ENCODE data around the gene SH3BP2. TPM values are rescaled to one million over a fixed set of nuclear protein-coding genes. Genes with fewer than 3 reads are reported as not detected.

Gene SH3BP2
- polyA plus RNA-seq, 1 experiment, result 14.8 TPM

GRCh38 chr4:2793586-2794485 is 951 bp downstream of the SH3BP2 start:
- peak overlapping the region; percentile 84 for H3K27ac ChIP-seq (ENCODE audit: low read depth, low read length)
- ChIA-PET CTCF (no interaction called here), POLR2A (interaction anchor here (1.1 to 1.5 kb wide), 3 partner anchors 24 to 38 kb away, joined by 4 to 5 read pairs (median 4); no protein-coding TSS in a partner anchor)
- no peak for TF ChIP-seq CTCF (IDR thresholded peaks at IDR 0.05; ENCODE audit: low read depth, low read length)
- no peak for DNase-seq (ENCODE audit: low read depth, low spot score)
- H3K9me3 ChIP-seq (ENCODE audit: control insufficient read depth, insufficient read depth, low read length), result no peaks in the 10 kb centered on the region; the same call in 1 of the 2 replicates
- no peaks in the 10 kb centered on the region for H3K27me3 ChIP-seq (ENCODE audit: control insufficient read depth, insufficient read depth, low read length)
- peak overlapping the region; percentile 61 for H3K4me3 ChIP-seq (ENCODE audit: low read depth, low read length)

GRCh38 chr4:2794486-2795299 is 1.8 kb downstream of the SH3BP2 start:
- peak overlapping the region; percentile 22 for H3K4me3 ChIP-seq (ENCODE audit: low read depth, low read length)
- H3K27ac ChIP-seq (ENCODE audit: low read depth, low read length), result peak overlapping the region; percentile 84

GRCh38 chr4:2795300-2795892 is 2.5 kb downstream of the SH3BP2 start:
- Histone ChIP-seq H3K4me3 (ENCODE audit: low read depth, low read length) (no peak overlapping the region), H3K27ac (ENCODE audit: low read depth, low read length) (peak overlapping the region; percentile 84), H3K9me3 (ENCODE audit: control insufficient read depth, insufficient read depth, low read length) (no peaks in the 10 kb centered on the region; the same call in 1 of the 2 replicates), H3K27me3 (ENCODE audit: control insufficient read depth, insufficient read depth, low read length) (no peaks in the 10 kb centered on the region)
- no peak for TF ChIP-seq CTCF (IDR thresholded peaks at IDR 0.05; ENCODE audit: low read depth, low read length)
- ChIA-PET CTCF (no interaction called here), POLR2A (interaction anchor here (1.5 kb wide), 1 partner anchor 23 kb away, joined by 4 read pairs; no protein-coding TSS in a partner anchor)
- no peak for DNase-seq (ENCODE audit: low read depth, low spot score)

More at GRCh38 chr4:2794486-2795299, 1.8 kb downstream of the SH3BP2 start:
- Histone ChIP-seq H3K27me3 (ENCODE audit: control insufficient read depth, insufficient read depth, low read length) (no peaks in the 10 kb centered on the region), H3K9me3 (ENCODE audit: control insufficient read depth, insufficient read depth, low read length) (no peaks in the 10 kb centered on the region; the same call in 1 of the 2 replicates)
- TF ChIP-seq CTCF (IDR thresholded peaks at IDR 0.05; ENCODE audit: low read depth, low read length), result 0 out of 2 replicates have a peak, but pooled peaks have one; percentile 4
- no peak for DNase-seq (ENCODE audit: low read depth, low spot score)
- CTCF ChIA-PET, result no interaction called here
- POLR2A ChIA-PET, result interaction anchor here (1.1 to 1.5 kb wide), 3 partner anchors 23 to 39 kb away, joined by 4 to 5 read pairs (median 4); no protein-coding TSS in a partner anchor

DNA sequence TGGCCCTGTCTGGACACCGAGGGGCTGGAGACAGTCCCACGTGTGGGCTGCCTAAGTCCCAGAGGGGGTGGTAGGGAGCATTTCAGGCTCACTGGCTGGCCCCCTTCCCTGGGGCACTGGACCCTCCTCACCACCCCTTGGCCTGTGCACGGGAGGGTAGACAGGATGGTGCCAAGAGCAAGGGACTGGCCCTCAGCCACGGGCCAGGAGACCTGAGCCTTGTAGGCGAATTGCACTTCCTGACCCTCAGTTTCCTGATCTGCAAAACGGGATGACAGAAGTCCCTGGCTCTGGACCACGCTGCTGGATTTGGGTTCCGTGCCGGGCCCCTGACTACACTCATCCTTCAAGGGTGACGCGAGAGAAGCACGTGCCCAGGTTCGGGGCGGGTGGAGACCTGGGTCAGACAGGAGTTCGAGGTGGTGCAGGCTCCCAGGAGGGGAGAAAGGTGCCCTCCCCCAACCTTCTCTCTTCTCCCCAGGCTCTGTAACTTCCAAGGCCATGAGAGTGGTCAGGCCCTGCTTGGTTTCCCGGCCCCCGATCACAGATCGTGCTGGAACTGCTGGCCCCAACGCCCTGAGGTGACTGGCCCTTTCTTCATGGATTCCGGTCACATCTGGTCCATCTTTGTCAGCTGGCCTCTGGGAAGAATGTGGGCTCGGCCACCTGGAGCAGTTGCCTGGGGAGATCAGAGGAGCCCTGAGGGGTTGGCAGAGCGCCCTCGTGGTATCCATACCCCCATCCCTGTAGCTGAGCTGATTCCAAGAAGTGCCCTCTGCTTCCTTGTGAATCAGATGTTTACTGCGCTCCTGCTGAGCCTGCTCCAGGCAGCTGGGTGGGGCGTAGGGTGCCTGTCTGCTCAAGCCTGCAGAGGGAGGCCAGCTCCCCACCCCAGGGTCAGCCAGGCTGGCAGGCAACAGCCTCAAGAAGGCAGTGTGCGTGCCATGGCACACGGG is 3.3 kb downstream of the SH3BP2 start:
- TF ChIP-seq CTCF (IDR thresholded peaks at IDR 0.05; ENCODE audit: low read depth, low read length), result no peak
- peak overlapping the region; percentile 31 for H3K27ac ChIP-seq (ENCODE audit: low read depth, low read length)
- CTCF ChIA-PET, result no interaction called here

More for the DNA sequence above, 3.3 kb downstream of the SH3BP2 start:
- no peaks in the 10 kb centered on the region for H3K27me3 ChIP-seq (ENCODE audit: control insufficient read depth, insufficient read depth, low read length)
- no peak overlapping the region for H3K4me3 ChIP-seq (ENCODE audit: low read depth, low read length)
- POLR2A ChIA-PET, result interaction anchor here (0.6 kb wide), 1 partner anchor 197 kb away, joined by 5 read pairs; no protein-coding TSS in a partner anchor
- no peak for DNase-seq (ENCODE audit: low read depth, low spot score)
- no peaks in the 10 kb centered on the region; the same call in 1 of the 2 replicates for H3K9me3 ChIP-seq (ENCODE audit: control insufficient read depth, insufficient read depth, low read length)
